Bronchial epithelial cell (primary cell): ENCODE data around the gene C11orf68. TPM values are rescaled to one million over a fixed set of nuclear protein-coding genes. Genes with fewer than 3 reads are reported as not detected.
A peak's percentile ranks its signal among the peaks of the same experiment; 100 is the strongest.

Experiments
- DNase-seq: peaks from one replicate; pipeline ENCODE4 v3.0.0-alpha.2; 2010; ENCODE audit warnings: low read depth
- FAIRE-seq: peaks from 2 replicates; lab custom pipeline; 2011; peaks lifted over from hg19 to GRCh38; lab: Jason Lieb, UNC
- H3K27me3 ChIP-seq: 2 replicates; pipeline ENCODE4 v1.5.1; 2011; ENCODE audit warnings: low read length; ENCODE audit not compliant: control insufficient read depth, insufficient read depth
- H3K36me3 ChIP-seq: 2 replicates; pipeline ENCODE4 v1.5.1; 2011; ENCODE audit warnings: low read length; ENCODE audit not compliant: control insufficient read depth, insufficient read depth
- H3K4me3 ChIP-seq: 2 replicates; pipeline ENCODE4 v1.5.1; 2011; ENCODE audit warnings: mild to moderate bottlenecking, low read depth, low read length, control low read depth
- total RNA-seq: library from RNA; depleted of rRNA; stranded (reverse); fragments of >200 nt; gene quantifications from 2 replicates; pipeline ENCODE4 v1.2.1, GENCODE V29; 2014
- TF ChIP-seq, protein P1 (sequence below): IDR thresholded peaks from 2 replicates; pipeline ENCODE4 v1.5.1; 2011; ENCODE audit warnings: mild to moderate bottlenecking, moderate library complexity, low read length, control low read depth, inconsistent platforms; ENCODE audit not compliant: insufficient read depth, severe bottlenecking

Gene C11orf68
- total RNA-seq, 1 donor from 2014 or later, result 8.4 TPM

DNA sequence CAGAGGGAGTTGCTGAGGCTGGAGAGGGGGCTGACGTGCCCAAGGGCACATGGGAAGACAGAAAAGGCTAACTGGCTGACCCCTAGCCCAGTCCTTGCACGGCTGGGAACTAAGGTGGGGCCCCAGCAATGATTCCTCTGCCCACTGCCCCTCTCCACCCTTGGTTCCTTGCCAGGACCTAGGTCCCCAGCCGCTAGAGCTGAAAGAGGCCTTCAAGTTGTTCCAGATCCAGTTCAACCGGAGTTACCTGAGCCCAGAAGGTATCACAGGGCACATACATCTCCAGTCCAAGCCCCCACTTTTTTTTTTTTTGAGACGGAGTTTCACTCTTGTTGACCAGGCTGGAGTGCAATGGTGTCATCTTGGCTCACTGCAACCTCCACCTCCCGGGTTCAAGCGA is 38.8 kb downstream of the C11orf68 start:
- peaks cover 19% of the 10 kb centered on the region for H3K36me3 ChIP-seq
- H3K27me3 ChIP-seq, result no peaks in the 10 kb centered on the region
- H3K4me3 ChIP-seq, result no peak overlapping the region
- FAIRE-seq, result no peak
- TF ChIP-seq, protein P1, sequence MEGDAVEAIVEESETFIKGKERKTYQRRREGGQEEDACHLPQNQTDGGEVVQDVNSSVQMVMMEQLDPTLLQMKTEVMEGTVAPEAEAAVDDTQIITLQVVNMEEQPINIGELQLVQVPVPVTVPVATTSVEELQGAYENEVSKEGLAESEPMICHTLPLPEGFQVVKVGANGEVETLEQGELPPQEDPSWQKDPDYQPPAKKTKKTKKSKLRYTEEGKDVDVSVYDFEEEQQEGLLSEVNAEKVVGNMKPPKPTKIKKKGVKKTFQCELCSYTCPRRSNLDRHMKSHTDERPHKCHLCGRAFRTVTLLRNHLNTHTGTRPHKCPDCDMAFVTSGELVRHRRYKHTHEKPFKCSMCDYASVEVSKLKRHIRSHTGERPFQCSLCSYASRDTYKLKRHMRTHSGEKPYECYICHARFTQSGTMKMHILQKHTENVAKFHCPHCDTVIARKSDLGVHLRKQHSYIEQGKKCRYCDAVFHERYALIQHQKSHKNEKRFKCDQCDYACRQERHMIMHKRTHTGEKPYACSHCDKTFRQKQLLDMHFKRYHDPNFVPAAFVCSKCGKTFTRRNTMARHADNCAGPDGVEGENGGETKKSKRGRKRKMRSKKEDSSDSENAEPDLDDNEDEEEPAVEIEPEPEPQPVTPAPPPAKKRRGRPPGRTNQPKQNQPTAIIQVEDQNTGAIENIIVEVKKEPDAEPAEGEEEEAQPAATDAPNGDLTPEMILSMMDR, result no peak
- DNase-seq, result no peak

DNA sequence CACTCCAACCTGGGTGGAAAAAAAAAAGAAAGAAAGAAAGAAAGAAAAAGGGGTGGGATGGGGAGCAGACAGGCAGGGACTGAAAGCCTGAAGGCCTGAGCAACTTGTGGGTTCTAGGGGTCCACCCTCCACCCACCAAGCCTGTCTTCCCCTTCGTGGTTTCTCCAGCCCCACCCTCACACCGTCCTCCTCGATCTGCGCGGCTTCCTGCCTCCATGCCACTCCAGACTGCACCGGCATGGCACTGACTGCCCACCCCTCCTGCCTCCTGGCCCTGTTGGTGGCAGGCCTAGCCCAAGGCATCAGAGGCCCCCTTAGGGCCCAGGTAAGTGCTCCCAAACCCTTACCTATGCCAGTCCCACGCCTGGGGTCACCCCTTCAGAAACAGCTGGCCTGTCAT is 39.2 kb downstream of the C11orf68 start, which contains the start of gene CTSW:
Gene CTSW (plus strand): TSS at position 221 of the 400 bp plus-strand sequence. CDS start 18 bp downstream, at position 239.
- peaks cover 16% of the 10 kb centered on the region for H3K36me3 ChIP-seq

DNA sequence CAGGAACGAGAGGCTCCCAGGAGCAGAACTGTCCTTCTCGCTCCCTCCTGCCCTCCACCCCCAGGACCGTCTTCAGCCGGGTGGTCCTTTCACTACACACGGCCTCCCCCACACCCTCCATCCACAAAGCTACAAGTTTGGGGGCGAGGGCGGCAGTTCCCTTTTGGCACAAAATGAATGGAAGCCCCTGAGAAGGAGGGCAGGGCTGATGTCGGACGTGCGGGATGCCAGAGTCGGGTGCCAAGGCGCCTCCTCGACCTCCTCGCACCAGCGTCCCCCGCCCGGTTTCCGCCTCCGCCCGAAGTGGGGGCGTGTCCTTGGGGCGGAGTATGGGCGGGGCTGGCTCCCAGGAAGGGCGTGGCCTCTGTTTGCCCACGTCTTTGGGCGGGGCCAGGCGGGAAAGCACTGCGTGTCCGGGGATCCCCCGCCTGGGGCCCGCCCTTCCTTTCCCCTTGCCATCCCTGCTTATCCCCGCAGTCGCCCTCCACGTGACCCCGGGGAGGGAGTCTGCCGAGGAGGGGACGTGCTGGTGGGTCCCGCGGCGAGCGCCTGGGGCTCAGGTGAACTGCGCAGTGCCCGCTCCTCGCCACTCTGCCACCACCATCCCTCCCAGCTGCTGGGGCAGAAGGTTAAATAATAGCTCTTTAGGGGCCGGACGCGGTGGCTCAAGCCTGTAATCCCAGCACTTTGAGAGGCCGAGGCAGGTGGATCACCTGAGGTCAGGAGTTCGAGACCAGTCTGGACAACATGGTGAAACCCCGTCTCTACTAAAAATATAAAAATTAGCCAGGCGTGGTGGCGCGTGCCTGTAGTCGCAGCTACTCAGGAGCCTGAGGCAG is 45.3 kb downstream of the C11orf68 start:
- Histone ChIP-seq H3K4me3 (peak overlapping the region; percentile 65), H3K36me3 (no peaks in the 10 kb centered on the region), H3K27me3 (no peaks in the 10 kb centered on the region)
- TF ChIP-seq, protein P1, result no peak
- no peak for FAIRE-seq
- peak; percentile 78 for DNase-seq

More for the DNA sequence above, 39.2 kb downstream of the C11orf68 start, which contains the start of gene CTSW:
- Histone ChIP-seq H3K4me3 (no peak within 1 kb of the TSS), H3K27me3 (no peaks in the 10 kb centered on the region)
- TF ChIP-seq, protein P1, result no peak
- FAIRE-seq (no peak), DNase-seq (no peak)

DNA sequence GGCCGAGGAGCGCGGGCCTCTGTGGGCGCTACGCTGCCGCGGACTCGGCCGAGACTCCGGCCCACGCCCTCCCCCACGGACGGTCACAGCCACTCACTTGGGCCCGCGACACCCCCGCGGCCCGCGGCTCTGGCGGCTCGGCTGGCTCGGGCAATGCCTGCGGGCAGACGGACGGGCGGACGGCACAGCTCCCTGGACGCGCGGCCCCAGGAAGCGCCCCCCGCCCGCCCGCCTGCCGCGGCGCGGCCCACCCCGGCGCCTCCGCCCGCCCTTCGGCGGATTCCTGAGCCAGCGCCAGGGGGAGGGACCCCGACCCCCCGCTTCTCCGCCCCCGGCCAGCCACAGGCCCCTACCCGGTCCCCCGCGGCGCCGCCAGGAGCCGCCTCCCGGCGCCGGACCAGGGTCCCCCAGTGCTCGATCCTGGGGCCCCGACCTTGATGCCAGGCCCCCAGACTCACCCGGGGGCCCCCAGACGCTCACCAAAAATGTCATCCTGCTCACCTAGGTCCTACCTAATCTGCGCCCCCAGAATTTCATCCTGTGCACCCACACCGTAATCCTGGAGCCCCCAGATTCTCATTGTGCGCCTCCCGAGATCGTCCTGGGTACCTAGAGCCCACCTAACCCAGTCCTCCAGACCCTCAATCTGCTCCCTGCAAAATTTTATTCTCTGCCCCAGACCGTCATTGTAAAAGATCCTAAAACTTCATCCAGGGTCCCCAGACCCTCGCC is 46.1 kb downstream of the C11orf68 start, which contains the start of gene EFEMP2:
Gene EFEMP2 (minus strand): TSS at position 215 of the 732 bp plus-strand sequence. CDS start 446 bp downstream, outside the sequence.
- peak within 1 kb of the TSS; percentile 65 for H3K4me3 ChIP-seq
- TF ChIP-seq, protein P1, result no peak
- H3K27me3 ChIP-seq, result no peaks in the 10 kb centered on the region
- DNase-seq, result no peak
- FAIRE-seq, result no peak
- H3K36me3 ChIP-seq, result no peaks in the 10 kb centered on the region

DNA sequence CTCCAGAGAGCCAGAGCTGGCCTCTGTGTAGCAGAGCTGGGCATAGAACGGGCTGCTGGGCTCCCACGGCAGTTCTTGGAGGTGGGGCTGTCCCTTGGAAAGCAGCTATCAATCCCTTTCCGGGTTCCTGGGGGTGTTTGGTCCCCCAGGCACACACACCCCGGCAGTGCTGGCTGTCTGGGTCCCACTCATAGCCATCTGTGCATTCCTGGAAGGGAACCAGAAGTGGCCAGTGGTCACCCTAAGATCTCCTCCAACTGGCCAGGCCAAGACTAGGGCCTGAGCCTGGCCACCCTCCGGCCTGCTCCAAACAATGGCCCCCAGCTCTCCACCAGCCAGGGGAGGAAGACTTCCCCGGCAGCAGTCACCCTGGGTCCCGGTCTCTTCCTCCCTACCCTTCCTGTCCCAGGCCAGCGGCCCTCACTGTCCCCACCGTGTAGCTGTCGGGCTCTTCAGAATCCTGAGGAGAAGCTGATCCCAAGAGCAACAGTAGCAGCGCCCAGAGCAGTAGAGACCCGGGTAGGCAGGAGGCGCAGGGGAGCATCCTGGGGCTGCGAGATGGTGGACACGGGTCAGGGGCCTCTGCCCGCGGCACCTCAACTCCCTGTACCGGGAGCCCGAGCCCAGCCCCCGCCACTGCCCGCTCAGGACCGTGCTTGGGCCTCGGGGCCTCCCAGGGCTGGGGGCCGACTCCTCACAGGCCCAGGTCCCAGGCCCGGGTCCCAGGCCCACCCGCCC is 46.9 kb downstream of the C11orf68 start:
- H3K4me3 ChIP-seq, result peak overlapping the region; percentile 65
- H3K27me3 ChIP-seq, result no peaks in the 10 kb centered on the region
- peaks cover under 1% of the 10 kb centered on the region for H3K36me3 ChIP-seq
- FAIRE-seq (no peak), DNase-seq (no peak)
- TF ChIP-seq, protein P1, result peak; percentile 5
